A673 (cell line): Measurements from ENCODE around the gene IL6. TPM values are rescaled to one million over a fixed set of nuclear protein-coding genes. Genes with fewer than 3 reads are reported as not detected.

Experiments
- BruUV-seq: library from RNA; stranded (reverse); fragments of 400-500 nt; replicated peaks from 2 replicates; lab custom pipeline; 2021; lab: Mats Ljungman, UMichigan
- CTCF ChIA-PET: fragments of 300-600 bp; sonication (Branson Sonifier 250); formaldehyde crosslinking; loops from one replicate; lab custom pipeline; 2022; ENCODE audit warnings: antibody characterized with exemption; lab: Charles Lee
- POLR2A ChIA-PET: fragments of 300-600 bp; sonication (Branson Sonifier 250); formaldehyde crosslinking; loops from one replicate; lab custom pipeline; 2022; ENCODE audit warnings: antibody characterized with exemption; ENCODE audit not compliant: low non-redundant PET; lab: Charles Lee
- DNase-seq: peaks from one replicate; pipeline ENCODE4 v3.0.0-alpha.2; 2015; ENCODE audit warnings: low spot score
- H3K27ac ChIP-seq: fragments of 200-600 bp; sonication (generic); 2 replicates; pipeline ENCODE4 v1.5.1; 2016; ENCODE audit warnings: mixed run types, low read depth, mild to moderate bottlenecking, mixed read lengths, antibody characterized with exemption, low read length; ENCODE audit not compliant: poor library complexity, severe bottlenecking
- H3K27me3 ChIP-seq: fragments of 200-600 bp; sonication (generic); replicated peaks from 2 replicates; pipeline ENCODE4 v1.6.1; 2017; ENCODE audit warnings: mixed run types, low read depth, mild to moderate bottlenecking, mixed read lengths, antibody characterized with exemption, low read length; ENCODE audit not compliant: insufficient read depth, poor library complexity
- H3K36me3 ChIP-seq: fragments of 200-600 bp; sonication (generic); 2 replicates; pipeline ENCODE4 v1.6.1; 2016; ENCODE audit warnings: mixed run types, mild to moderate bottlenecking, mixed read lengths, antibody characterized with exemption, low read length; ENCODE audit not compliant: insufficient read depth, poor library complexity, severe bottlenecking
- H3K4me1 ChIP-seq: fragments of 200-600 bp; sonication (generic); 2 replicates; pipeline ENCODE4 v1.6.1; 2017; ENCODE audit warnings: mixed run types, mild to moderate bottlenecking, mixed read lengths, antibody characterized with exemption, low read length; ENCODE audit not compliant: insufficient read depth, poor library complexity, severe bottlenecking
- H3K4me3 ChIP-seq: fragments of 200-600 bp; sonication (generic); 2 replicates; pipeline ENCODE4 v1.5.1; 2016; ENCODE audit warnings: low read depth, mixed run types, mild to moderate bottlenecking, mixed read lengths, low read length; ENCODE audit not compliant: poor library complexity, severe bottlenecking
- H3K9me3 ChIP-seq: fragments of 200-600 bp; sonication (generic); 2 replicates; pipeline ENCODE4 v1.6.1; 2016; ENCODE audit warnings: mixed run types, low read depth, mild to moderate bottlenecking, mixed read lengths, antibody characterized with exemption, low read length; ENCODE audit not compliant: poor library complexity, severe bottlenecking
- EZH2 ChIP-seq: fragments of 200-600 bp; sonication (generic); IDR thresholded peaks from 2 replicates; pipeline ENCODE4 v1.6.1; 2017; ENCODE audit warnings: borderline replicate concordance, low read depth, mild to moderate bottlenecking, mixed read lengths, antibody characterized with exemption, low read length; ENCODE audit not compliant: poor library complexity, severe bottlenecking
- intact Hi-C: fragments of 100-400 bp; cut with micrococcal nuclease; formaldehyde crosslinking; loops from one replicate; pipeline ENCODE4 v1.10.0; 2022; ENCODE audit not compliant: unreplicated experiment
- total RNA-seq: library from RNA; stranded (reverse); gene quantifications from 2 replicates; pipeline ENCODE4 v1.2.3, GENCODE V29; 2021
- TF ChIP-seq, protein P1 (sequence below): fragments of 300-800, 200-600 bp; sonication (generic); conservative IDR thresholded peaks from 2 replicates; pipeline ENCODE4 v1.5.1; 2017; ENCODE audit warnings: low read depth, mild to moderate bottlenecking, antibody characterized with exemption, low read length, moderate library complexity, mixed read lengths

IL6 gene
- total RNA-seq, 1 experiment from 2014 or later, result not detected

GRCh38 chr7:22697322-22697859, 29.6 kb upstream of the IL6 start:
- intact Hi-C loops, result no loop called here
- Histone ChIP-seq H3K4me1 (no peaks in the 10 kb centered on the region), H3K27me3 (no peaks in the 10 kb centered on the region), H3K4me3 (no peak overlapping the region), H3K36me3 (no peaks in the 10 kb centered on the region), H3K27ac (no peak overlapping the region), H3K9me3 (no peaks in the 10 kb centered on the region)
- DNase-seq, result no peak
- TF ChIP-seq, protein P1, sequence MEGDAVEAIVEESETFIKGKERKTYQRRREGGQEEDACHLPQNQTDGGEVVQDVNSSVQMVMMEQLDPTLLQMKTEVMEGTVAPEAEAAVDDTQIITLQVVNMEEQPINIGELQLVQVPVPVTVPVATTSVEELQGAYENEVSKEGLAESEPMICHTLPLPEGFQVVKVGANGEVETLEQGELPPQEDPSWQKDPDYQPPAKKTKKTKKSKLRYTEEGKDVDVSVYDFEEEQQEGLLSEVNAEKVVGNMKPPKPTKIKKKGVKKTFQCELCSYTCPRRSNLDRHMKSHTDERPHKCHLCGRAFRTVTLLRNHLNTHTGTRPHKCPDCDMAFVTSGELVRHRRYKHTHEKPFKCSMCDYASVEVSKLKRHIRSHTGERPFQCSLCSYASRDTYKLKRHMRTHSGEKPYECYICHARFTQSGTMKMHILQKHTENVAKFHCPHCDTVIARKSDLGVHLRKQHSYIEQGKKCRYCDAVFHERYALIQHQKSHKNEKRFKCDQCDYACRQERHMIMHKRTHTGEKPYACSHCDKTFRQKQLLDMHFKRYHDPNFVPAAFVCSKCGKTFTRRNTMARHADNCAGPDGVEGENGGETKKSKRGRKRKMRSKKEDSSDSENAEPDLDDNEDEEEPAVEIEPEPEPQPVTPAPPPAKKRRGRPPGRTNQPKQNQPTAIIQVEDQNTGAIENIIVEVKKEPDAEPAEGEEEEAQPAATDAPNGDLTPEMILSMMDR, result no peak
- TF ChIP-seq EZH2, result no peak
- ChIA-PET CTCF (no interaction called here), POLR2A (no interaction called here)
- no TSS peak for BruUV-seq

GRCh38 chr7:22697876-22698606, 29.0 kb upstream of the IL6 start:
- ChIA-PET CTCF (no interaction called here), POLR2A (no interaction called here)
- no TSS peak for BruUV-seq
- Histone ChIP-seq H3K4me3 (no peak overlapping the region), H3K9me3 (no peaks in the 10 kb centered on the region), H3K27me3 (no peaks in the 10 kb centered on the region), H3K27ac (no peak overlapping the region), H3K36me3 (no peaks in the 10 kb centered on the region), H3K4me1 (no peaks in the 10 kb centered on the region)
- TF ChIP-seq, protein P1, result no peak
- TF ChIP-seq EZH2, result no peak
- intact Hi-C loops, result no loop called here
- DNase-seq, result no peak

DNA sequence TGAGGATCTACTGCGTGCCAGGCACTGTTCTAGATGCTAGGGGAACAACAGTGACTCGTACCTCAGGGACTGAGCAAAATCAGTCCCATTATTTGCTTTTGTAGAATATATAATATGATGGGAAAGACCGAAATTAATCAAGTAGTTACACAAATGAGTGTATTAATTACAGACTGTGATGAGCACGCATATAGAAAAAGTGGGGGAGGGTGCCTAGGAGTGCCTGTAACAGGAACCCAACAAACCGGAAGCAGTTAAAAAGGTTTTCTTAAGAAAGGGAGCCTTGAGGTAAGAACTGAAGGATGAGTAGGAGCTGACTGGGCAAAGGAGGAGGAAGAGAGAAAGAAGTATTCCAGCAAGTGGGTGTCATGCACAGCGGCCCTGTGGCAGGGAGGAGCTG, 28.2 kb upstream of the IL6 start:
- intact Hi-C loops, result no loop called here
- CTCF ChIA-PET, result no interaction called here

More for the DNA sequence above, 28.2 kb upstream of the IL6 start:
- H3K36me3 ChIP-seq, result no peaks in the 10 kb centered on the region
- no peaks in the 10 kb centered on the region for H3K4me1 ChIP-seq
- no peaks in the 10 kb centered on the region for H3K27me3 ChIP-seq
- BruUV-seq, result no TSS peak
- no peak overlapping the region for H3K4me3 ChIP-seq
- no peaks in the 10 kb centered on the region for H3K9me3 ChIP-seq
- DNase-seq, result no peak
- POLR2A ChIA-PET, result no interaction called here
- H3K27ac ChIP-seq, result no peak overlapping the region
- TF ChIP-seq, protein P1, result no peak
- TF ChIP-seq EZH2, result no peak
